HepG2 (cell line): Measurements from ENCODE around the gene ZWILCH. TPM values are rescaled to one million over a fixed set of nuclear protein-coding genes. Genes with fewer than 3 reads are reported as not detected.

Experiments used
- ATAC-seq: fragments of 200-7000 bp; cut with Tn5 transposase; 3 replicates; pipeline ENCODE4 v1.9.1; 2020; ENCODE audit warnings: mild to moderate bottlenecking, moderate library complexity
- BruUV-seq: library from RNA; stranded (reverse); fragments of 400-500 nt; replicated peaks from 2 replicates; lab custom pipeline; 2021; lab: Mats Ljungman, UMichigan
- CTCF ChIA-PET: fragments of 300-600 bp; formaldehyde crosslinking; extraction: SDS; loops from one replicate; lab custom pipeline; 2021; ENCODE audit warnings: low total read pairs, inconsistent platforms, low intra/inter-chr PET ratio; lab: Yijun Ruan, JAX
- POLR2A ChIA-PET: fragments of 350-600 bp; sonication (Branson Sonifier 250); formaldehyde crosslinking; loops from one replicate; lab custom pipeline; 2020; ENCODE audit warnings: antibody characterized with exemption, inconsistent platforms; lab: Yijun Ruan, JAX
- DNase-seq: peaks from one replicate; pipeline ENCODE4 v3.0.0-alpha.2; 2015; ENCODE audit warnings: low spot score
- FAIRE-seq: peaks from 3 replicates; lab custom pipeline; 2011; peaks lifted over from hg19 to GRCh38; lab: Jason Lieb, UNC
- H2AFZ ChIP-seq: one replicate; pipeline ENCODE4 v1.6.1; 2011; ENCODE audit warnings: low read length, inconsistent platforms
- H3K27ac ChIP-seq: fragments of 300-600 bp; 3 replicates; pipeline ENCODE4 v1.8.0; 2011; ENCODE audit warnings: mixed run types, mild to moderate bottlenecking, mixed read lengths, low read length, inconsistent platforms; ENCODE audit not compliant: insufficient read depth; ENCODE audit errors: extremely low read length
- H3K27me3 ChIP-seq, 2 experiments: fragments of 200-600 bp in 1 of 2; 2 replicates in 1 of 2; 3 replicates in 1 of 2; pipeline versions ENCODE4 v1.6.0 to v1.8.0; 2011; ENCODE audit warnings: low read length in 2 of 2, mild to moderate bottlenecking in 2 of 2, moderate library complexity in 2 of 2, inconsistent platforms in 1 of 2; ENCODE audit not compliant: insufficient read depth in 2 of 2, control insufficient read depth in 1 of 2
- H3K36me3 ChIP-seq, 2 experiments: fragments of 200-600 bp in 1 of 2; replicated peaks in 1 of 2; 2 replicates in 1 of 2; 3 replicates in 1 of 2; pipeline versions ENCODE4 v1.5.1 to v1.8.0; 2011; ENCODE audit warnings: low read length in 2 of 2, inconsistent platforms in 1 of 2; ENCODE audit not compliant: insufficient read depth in 2 of 2, control insufficient read depth in 1 of 2
- H3K4me1 ChIP-seq: 2 replicates; pipeline ENCODE4 v1.5.1; 2012; ENCODE audit warnings: low read length, inconsistent platforms; ENCODE audit not compliant: insufficient read depth
- H3K4me2 ChIP-seq: 2 replicates; pipeline ENCODE4 v1.6.0; 2011; ENCODE audit warnings: low read depth, low read length, inconsistent platforms
- H3K4me3 ChIP-seq, 3 experiments: fragments of 200-600 bp in 1 of 3; sonication (generic), shearing (Covaris generic) in 1 of 3; replicated peaks in 1 of 3; 2 replicates each; pipeline ENCODE4 v1.5.1; 2011 to 2016; ENCODE audit warnings: low read length in 3 of 3, inconsistent platforms in 2 of 3, low read depth in 2 of 3, mild to moderate bottlenecking in 2 of 3, control low read depth in 1 of 3, mixed read lengths in 1 of 3; ENCODE audit not compliant: insufficient read depth in 1 of 3
- H3K79me2 ChIP-seq: one replicate; pipeline ENCODE4 v1.6.1; 2011; ENCODE audit warnings: low read length, inconsistent platforms; ENCODE audit not compliant: insufficient read depth
- H3K9ac ChIP-seq: 2 replicates; pipeline ENCODE4 v1.6.0; 2011; ENCODE audit warnings: mild to moderate bottlenecking, low read depth, low read length, inconsistent platforms; ENCODE audit not compliant: insufficient read depth
- H3K9me3 ChIP-seq: 2 replicates; pipeline ENCODE4 v1.5.1; 2012; ENCODE audit warnings: mild to moderate bottlenecking, low read length
- H4K20me1 ChIP-seq: 2 replicates; pipeline ENCODE4 v1.6.0; 2011; ENCODE audit warnings: inconsistent platforms, mild to moderate bottlenecking, low read length, moderate library complexity; ENCODE audit not compliant: insufficient read depth
- HES4 ChIP-seq: sonication (generic); formaldehyde crosslinking; IDR thresholded peaks from 2 replicates; pipeline ENCODE4 v1.9.0; 2021; ENCODE audit warnings: mild to moderate bottlenecking, missing genetic modification reagents, borderline replicate concordance
- PLRG1 ChIP-seq: fragments of 450-650 bp; conservative IDR thresholded peaks from 2 replicates; pipeline ENCODE4 v1.6.1; 2016
- POGK ChIP-seq: sonication (generic); formaldehyde crosslinking; conservative IDR thresholded peaks from 2 replicates; pipeline ENCODE4 v1.8.0; 2022; ENCODE audit warnings: mild to moderate bottlenecking, moderate library complexity, missing genetic modification reagents
- TCF7L2 ChIP-seq: IDR thresholded peaks from 2 replicates; pipeline ENCODE4 v1.6.1; 2011; ENCODE audit warnings: mild to moderate bottlenecking, low read depth, low read length, moderate library complexity
- WIZ ChIP-seq: sonication (generic); formaldehyde crosslinking; IDR thresholded peaks from 2 replicates; pipeline ENCODE4 v1.5.1; 2020; ENCODE audit warnings: mild to moderate bottlenecking, missing genetic modification reagents
- ZBED4 ChIP-seq: sonication (generic); formaldehyde crosslinking; IDR thresholded peaks from 2 replicates; pipeline ENCODE4 v1.4.0; 2020; ENCODE audit warnings: missing genetic modification reagents, borderline replicate concordance
- ZNF280D ChIP-seq: sonication (generic); formaldehyde crosslinking; IDR thresholded peaks from 2 replicates; pipeline ENCODE4 v1.5.1; 2020; ENCODE audit warnings: mild to moderate bottlenecking, missing genetic modification reagents
- ZNF468 ChIP-seq: sonication (generic); formaldehyde crosslinking; IDR thresholded peaks from 2 replicates; pipeline ENCODE4 v1.8.0; 2022; ENCODE audit warnings: mild to moderate bottlenecking, moderate library complexity, missing genetic modification reagents
- ZNF546 ChIP-seq: sonication (generic); formaldehyde crosslinking; conservative IDR thresholded peaks from 2 replicates; pipeline ENCODE4 v1.8.1; 2023; ENCODE audit warnings: mild to moderate bottlenecking, missing genetic modification reagents
- ZNF841 ChIP-seq: sonication (generic); formaldehyde crosslinking; IDR thresholded peaks from 2 replicates; pipeline ENCODE4 v1.8.1; 2023; ENCODE audit warnings: missing genetic modification reagents, borderline replicate concordance
- WGBS: methylation state at CpG from one replicate; pipeline ENCODE4 v1.1.6; 2017; ENCODE audit warnings: low lambda C conversion rate; 5-methylcytosine and 5-hydroxymethylcytosine counted together
- in situ Hi-C: cut with HindIII; loops from 2 replicates; pipeline ENCODE4 v1.10.0; 2017; ENCODE audit warnings: low pct_unique_long_range_greater_than_20kb; ENCODE audit not compliant: extremely low pct_ligation_motif_present
- intact Hi-C: fragments of 100-400 bp; cut with micrococcal nuclease; formaldehyde crosslinking; loops from one replicate; pipeline ENCODE4 v1.10.0; 2022; ENCODE audit not compliant: unreplicated experiment
- polyA plus RNA-seq, 8 experiments: library from polyadenylated mRNA; depleted of rRNA in 3 of 8; stranded (reverse) in 7 of 8; unstranded in 1 of 8; fragments of >200 nt; fragmentation: Illumina TruSeq in 4 of 8; extraction: Trizol in 4 of 8; gene quantifications; 2 replicates each; pipeline versions ENCODE4 v1.2.1 to v1.2.3, GENCODE V29; 2011 to 2016; ENCODE audit warnings: low read depth in 4 of 8, missing spikeins in 1 of 8, mixed read lengths in 1 of 8; ENCODE audit not compliant: insufficient read depth in 1 of 8
- total RNA-seq, 5 experiments: library from RNA; depleted of rRNA; stranded (reverse); fragments of >200 nt; fragmentation: Illumina TruSeq; extraction: Trizol; gene quantifications; 2 replicates each; pipeline ENCODE4 v1.2.3, GENCODE V29; 2016; ENCODE audit warnings: low read depth in 1 of 5

Gene ZWILCH
- total and polyA plus RNA-seq, 2 of the 13 experiments (the other 11 are each of a cell fraction or from before 2014, with no cell fraction given) = 9.5 to 27.8 TPM

GRCh38 chr15:66580643-66581042, 75.5 kb downstream of the ZWILCH start:
- ChIA-PET CTCF (no interaction called here), POLR2A (no interaction called here)
- H3K36me3 ChIP-seq = no peaks in the 10 kb centered on the region
- no peak overlapping the region for H3K4me3 ChIP-seq
- H3K9me3 ChIP-seq = no peaks in the 10 kb centered on the region
- in situ Hi-C loops (no loop called here), intact Hi-C loops (no loop called here)
- H3K79me2 ChIP-seq = peaks cover 4% of the 10 kb centered on the region
- DNase-seq (no peak), FAIRE-seq (no peak), ATAC-seq (no peak)
- TF ChIP-seq ZNF841 (CRISPR knock-in tag) = no peak
- no peak for TF ChIP-seq HES4 (CRISPR knock-in tag)
- TF ChIP-seq TCF7L2 = no peak
- TF ChIP-seq PLRG1 = no peak
- TF ChIP-seq POGK (CRISPR knock-in tag) = no peak
- TF ChIP-seq ZNF546 (CRISPR knock-in tag) = no peak
- TF ChIP-seq ZNF468 (CRISPR knock-in tag) = no peak
- TF ChIP-seq ZNF280D = no peak
- no peak for TF ChIP-seq ZBED4
- no peak for TF ChIP-seq WIZ (CRISPR knock-in tag)
- WGBS = 69% methylated on average over 3 of the region's 3 CpGs
- H3K27ac ChIP-seq = no peak overlapping the region
- H3K4me2 ChIP-seq = no peak overlapping the region
- H3K4me1 ChIP-seq = peaks cover 46% of the 10 kb centered on the region
- no TSS peak for BruUV-seq
- no peaks in the 10 kb centered on the region for H3K27me3 ChIP-seq
- no peak overlapping the region for H3K9ac ChIP-seq
- no peaks in the 10 kb centered on the region for H4K20me1 ChIP-seq
- H2AFZ ChIP-seq = peak overlapping the region; percentile 29
